Smooth muscle cell of the brain vasculature (primary cell): ENCODE results near the gene SECTM1.

Source experiments
- DNase-seq: peaks from one replicate; pipeline ENCODE4 v3.0.0-alpha.2; 2012; ENCODE audit warnings: low read depth, low spot score

Gene SECTM1

DNA sequence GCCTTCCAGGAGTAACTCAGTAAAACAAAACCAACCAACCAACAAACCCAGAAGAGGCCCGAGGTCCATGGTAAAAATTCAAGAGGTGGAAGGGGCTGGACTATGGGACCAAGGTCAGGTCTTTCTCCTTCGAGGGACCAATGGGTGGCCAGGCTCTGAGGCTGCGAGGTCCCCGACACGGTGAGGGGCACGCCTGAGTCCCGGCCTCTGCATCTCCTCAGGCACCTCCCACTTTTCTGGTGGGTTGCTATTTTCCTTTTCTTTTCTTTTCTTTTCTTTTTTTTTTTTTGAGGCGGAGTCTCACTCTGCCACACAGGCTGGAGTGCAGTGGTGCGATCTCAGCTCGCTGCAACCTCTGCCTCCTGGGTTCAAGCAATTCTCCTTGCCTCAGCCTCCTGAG, 34.1 kb downstream of the SECTM1 start:
- no peak for DNase-seq

DNA sequence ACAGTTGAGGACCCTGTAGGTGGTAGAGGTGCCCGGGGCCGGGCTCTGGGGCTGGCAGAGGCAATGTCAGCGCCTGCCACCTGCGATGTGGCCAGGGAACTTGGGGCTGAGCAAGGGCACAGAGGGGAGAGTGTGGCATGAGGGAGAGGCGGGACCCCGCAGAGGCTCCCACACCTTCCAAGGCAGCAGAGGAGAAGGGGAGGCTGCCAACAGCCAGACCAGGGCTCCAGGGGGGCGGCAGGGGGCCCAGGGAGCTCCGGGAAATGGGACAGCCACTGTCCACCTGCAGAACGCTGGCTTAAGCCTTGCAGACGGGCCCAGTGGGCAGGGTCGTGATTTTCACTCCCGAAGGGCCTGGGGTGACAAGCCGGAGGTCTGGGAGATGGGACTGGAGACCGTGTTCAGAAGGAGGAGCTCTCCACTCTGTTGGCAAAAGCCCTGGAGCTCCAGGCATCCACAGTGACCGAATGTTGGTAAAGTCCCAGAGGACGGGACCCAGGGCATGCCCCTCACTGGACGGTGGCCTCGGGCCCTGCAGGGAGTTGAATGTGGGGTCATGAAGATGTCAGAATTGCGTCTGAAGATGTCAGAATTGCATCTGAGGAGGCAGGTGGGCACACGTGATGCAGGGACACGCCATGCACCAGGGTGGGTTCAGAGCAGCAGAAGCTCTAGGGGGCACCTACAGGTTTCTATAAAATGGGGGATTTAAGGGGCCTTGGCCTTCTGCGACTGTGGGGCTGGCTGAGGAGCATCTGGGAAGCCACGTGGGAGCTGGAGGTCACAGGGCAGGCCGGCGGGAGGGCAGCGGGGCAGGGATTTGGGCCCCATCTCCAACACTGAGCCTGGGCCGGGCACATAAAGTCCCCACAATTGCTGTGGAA, 34.8 kb downstream of the SECTM1 start:
- no peak for DNase-seq

DNA sequence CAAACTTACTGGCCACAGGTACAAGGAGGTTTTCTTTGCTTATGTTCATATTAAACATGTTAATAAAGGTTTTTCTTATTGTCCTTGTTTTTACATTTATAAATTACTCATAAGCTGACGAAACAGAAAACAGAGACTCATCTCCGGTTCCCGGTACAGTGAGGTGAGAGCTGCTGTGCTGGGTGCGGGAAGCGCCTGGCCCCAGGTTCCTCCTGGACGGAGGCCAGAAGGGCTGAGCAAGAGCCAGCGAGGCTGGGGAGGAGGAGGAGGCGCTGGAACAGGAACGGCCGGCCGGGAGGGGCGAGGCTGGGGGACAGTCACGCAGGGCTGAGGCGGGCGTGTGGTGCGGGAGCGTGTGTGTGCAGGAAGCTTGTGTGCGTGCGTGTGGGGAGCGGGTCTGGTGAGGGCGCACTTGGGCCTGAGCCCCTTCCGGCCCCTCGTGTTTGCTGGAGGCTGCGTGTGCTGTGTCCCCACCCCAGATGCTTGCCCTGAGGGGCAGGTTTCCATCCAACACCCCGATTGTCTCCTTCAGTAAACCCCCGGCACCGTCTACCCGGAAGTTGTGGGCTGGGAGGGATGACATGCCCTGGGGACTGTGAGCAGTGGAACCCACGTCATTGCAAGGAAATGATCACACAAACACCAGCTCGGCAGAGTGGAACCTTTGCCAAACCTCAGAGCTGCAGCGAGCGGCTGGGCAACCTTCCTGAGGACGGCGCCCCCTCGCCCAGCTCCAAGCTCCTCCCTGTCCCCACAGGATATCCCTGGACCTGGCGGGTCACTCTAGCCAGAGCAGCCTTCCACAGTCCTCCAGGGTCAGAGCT, 35.6 kb downstream of the SECTM1 start:
- peak; percentile 79 for DNase-seq

DNA sequence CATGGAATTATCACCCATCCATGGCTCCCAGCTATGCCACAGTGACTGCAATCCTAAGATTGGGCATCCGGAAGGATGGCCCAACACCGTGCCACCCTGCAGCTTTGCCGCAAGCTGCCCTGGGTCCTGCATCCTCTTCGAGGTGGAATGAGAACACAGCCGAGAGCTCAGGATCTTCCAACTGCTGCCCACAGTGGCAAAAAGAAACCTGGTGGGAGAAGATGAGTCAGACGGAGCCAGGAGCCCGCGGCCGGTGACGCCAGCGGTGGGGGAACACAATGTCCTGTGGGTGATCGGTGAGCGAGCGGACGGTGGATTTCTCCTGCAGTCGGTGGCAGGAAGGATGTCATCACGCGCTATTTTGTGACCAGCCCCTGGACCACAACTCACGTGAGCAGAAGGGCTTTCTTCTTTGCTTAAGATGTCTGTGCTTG, 36.3 kb downstream of the SECTM1 start:
- DNase-seq, result peak; percentile 79

DNA sequence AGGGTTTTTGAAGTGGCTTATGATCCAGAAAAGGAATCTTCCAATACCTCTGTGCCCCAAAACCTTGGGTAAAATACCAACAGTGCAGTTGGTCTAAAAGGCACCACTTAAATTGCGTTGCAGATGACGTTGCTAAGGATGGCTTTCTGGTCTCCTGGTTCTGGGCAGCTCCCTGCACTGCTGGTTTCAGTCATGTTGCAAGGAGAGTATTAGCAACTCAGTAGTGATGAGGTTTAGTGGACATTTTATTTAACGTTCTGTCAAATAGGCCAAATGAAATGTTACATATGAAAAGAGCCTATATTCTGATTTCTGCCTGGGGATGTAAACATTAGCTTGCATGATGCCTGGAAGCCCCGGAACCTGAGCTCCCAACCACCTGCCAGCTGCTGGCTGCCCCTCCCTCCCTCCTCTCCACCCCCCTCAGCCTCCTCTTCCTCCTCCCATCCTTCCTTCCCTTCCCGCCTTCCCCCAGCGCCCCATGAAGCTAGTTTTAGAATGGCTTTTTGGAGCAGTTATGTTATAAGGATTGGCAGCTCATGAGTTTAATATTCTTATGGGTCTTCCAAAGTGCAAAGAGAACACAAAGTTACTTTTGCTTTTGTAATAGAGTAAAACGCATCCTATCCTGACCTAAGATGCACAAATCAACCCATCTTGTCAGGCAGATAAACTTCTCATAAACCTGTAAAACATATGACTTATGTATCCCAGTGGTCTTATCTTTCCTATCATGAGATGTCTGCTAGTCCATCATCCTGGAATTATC, 36.9 kb downstream of the SECTM1 start:
- DNase-seq, result no peak

DNA sequence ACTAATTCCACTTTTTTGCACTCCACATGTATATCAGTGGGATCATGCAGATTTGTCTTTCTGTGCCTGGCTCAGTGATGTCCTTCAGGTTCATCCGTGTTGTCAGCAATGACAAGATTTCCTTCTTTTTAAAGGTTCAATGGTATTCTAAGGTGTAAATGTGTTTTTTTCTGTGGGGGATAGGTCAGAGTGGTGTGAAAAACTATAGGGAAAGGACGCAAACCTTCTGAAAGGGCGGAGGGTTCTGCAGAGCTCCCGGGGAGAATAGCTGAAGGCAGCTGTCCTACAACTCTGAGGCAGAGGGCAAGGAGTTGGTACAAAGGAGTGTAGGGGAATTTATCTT, 38.1 kb downstream of the SECTM1 start:
- no peak for DNase-seq

DNA sequence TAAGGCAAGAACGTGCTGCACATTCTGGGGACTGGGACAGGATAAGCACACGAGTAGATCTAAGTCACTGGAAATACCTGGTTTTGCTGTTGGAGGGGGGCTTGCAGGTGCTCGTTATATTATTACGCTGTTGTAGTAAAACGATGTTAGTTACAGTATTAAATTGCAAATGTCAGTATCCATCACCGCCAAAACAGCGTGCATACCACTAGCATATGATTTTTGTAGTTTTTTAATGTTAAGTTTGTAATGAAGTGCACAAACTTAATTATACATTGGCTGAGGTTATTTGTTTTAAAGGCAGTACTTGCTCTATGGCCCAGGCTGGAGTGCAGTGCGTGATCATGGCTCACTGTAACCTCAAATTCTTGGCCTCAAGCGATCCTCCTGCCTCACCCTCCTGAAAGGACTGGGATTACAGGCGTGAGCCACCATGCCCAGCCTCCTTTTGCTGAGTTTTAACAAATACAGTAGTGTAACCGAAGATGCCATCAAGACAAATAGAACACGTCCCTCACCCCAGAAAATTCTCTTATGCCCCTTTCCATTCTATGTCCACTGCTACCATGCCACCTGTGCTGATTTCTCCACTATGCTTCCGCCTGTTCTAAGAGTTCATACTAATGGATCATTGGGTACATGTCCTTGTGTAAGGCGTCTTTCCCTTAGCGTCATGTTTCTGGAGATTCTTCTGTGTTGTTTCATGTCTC, 39.3 kb downstream of the SECTM1 start:
- DNase-seq, result no peak

DNA sequence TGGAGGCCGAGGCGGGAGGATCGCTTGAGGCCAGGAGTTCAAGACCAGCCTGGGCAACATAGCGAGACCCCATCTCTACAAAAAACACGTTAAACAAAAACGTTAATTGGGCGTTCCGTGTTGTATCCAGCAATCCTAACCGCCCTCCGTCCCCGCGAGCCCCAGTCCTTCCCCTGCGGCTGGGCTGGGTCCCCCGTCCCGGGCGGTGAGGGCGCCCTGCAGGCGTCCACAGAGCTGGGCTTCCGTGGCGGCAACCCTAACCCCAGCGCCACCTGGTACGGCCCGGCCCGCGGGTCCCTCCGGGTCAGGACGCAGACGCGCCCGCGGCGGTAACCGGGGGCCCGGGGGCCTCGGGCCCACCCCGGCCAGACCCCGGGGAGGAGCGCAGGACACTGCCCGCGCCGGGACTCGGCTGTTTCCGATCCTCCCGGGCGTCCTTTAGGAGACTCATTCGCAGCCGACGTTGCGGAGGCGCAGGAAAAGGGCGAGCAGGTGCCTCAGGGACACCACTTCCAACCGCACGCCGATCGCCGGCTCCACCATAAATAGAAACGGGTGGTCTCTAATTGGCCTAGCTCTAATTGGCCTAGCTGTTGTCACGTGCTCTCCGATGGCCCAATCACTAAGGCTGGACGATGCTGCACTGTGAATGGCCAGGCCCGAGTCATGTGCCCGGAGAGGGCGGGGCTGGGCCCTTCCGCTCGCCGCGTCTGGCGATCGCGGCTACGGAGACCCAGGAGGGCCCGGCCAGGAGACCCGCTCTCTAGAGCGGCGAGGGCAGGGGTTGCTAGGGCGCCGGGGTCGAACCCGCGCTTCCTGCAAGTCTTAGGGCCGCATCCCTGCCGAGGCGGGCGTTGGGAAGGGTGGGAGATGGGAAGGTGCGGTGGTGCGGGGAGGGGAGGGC, 41.1 kb downstream of the SECTM1 start:
- peak; percentile 93 for DNase-seq

DNA sequence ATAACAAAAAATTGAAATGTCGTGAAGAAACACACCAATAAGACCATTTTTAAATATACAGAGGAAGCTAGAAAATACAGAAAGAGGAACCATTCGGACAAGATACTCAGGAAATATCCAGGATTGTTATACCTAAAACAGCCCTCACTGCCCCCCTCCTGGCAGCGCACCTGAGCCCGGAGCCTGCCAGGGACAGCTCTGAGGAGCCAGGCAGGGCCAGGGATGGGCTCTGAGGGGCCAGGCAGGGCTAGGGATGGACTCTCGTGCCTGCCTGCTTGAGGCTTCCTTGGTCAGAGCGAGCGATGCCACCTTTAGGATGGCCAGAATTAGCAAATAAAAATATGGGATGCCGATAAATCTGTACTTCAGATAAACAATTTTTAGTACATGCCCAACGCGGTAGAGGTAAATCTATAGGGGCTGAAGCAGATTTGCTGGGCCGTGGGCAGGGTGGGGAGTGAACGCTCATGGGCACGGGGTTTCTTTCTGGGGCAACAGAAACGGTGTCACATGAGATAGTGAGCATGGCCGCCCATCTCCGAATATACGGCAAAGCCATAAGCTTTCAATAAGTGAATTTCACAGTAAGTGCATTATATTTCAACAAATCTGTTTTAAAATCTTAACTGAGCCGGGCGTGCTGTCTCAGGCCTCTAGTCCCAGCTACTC, 41.9 kb downstream of the SECTM1 start:
- DNase-seq, result no peak

DNA sequence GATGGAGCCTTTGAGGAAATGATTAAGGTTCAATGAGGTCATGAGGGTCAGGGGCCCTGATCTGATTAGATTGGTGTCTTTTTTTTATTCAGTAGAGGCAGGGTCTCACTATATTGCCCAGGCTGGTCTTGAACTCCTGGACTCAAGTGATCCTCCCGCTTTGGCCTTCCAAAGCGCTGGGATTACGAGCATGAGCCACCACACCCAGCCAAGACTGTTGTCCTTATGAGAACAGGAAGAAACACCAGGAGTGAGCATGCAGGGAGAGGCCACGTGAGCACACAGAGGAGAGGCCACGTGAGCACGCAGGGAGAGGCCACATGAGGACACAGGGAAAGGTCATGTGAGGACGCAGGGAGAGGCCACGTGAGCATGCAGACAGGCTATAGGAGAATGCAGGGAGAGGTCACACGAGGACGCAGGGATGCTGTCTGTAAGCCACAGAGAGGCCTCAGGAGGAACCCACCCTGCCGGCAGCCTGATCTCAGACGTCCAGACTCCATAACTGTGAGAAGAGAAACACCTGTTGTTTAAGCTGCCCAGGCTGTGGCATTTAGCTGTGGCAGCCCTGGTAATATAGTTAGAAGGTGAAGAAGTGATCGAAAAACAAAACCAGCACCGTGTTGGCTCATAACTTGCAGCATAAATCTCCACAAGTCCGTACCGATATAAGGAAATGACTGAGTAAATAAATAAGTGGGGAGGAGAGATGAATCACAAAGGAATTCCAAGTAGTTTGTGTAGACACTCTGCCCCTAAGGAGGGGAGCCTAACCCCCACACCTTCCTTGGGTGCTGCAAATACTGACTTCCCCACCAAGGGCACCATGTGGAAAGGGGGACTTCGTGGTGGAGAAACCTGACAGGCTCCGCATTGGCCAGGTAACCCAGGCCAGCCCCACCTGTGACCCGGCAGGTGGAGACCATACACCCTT, 45.4 kb downstream of the SECTM1 start:
- DNase-seq, result peak; percentile 85

DNA sequence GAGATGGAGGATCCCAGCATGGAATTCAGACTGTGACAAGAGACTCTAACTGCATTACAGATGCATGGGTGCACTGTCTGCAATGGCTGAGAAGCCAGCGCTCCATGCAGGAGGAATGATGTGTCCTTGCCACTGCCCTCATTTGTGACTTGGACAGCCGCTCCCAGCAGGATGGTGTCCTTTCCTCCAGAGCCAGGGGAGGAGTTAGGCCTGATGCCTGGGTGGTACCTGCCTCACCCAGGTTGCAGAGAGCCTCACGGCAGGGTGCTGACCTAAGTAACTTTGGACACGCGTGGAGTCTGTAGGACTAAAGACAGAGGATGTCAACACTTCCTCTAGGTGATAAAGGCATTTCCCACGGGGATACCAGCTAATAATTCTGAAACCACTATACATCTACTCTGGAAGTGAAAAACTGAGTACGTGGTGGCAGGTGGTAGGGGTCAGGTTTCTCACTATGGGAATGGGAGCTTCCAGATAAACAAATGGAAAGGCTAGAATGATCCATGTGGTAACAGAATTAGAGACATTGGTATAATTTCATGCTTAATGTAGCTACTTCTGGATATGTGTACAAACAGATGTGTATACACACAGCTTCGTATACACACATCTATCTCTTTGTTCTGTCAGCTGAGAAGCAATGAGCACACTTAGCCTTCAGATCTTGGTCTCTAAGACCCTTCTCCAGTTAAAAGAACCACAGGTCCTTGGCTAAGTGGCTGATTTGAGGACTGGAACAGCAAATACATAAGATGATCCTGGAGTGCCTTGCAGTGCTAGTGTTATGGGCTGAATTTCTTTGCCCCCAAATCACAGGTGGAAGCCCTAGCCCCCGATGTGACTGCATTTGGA, 46.3 kb downstream of the SECTM1 start:
- no peak for DNase-seq

DNA sequence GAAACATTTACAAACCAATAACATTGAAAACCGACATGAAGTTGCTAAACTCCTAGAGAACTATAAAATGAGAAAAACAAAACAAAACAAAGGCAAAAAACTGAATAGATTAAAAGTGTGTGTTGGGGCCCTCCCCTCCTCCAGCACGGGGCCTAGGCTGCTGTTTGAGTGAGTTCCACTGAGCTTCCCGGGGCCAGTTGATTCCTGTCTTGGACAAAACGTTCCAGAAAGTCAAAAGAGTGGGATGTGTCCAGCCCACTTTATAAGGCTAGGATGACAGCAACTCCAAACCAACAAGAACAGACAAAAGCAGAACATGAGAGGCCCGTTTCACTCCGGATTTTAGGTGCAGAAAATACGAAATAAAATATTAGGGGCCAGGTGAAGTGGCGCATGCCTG, 48.4 kb downstream of the SECTM1 start:
- DNase-seq, result no peak

DNA sequence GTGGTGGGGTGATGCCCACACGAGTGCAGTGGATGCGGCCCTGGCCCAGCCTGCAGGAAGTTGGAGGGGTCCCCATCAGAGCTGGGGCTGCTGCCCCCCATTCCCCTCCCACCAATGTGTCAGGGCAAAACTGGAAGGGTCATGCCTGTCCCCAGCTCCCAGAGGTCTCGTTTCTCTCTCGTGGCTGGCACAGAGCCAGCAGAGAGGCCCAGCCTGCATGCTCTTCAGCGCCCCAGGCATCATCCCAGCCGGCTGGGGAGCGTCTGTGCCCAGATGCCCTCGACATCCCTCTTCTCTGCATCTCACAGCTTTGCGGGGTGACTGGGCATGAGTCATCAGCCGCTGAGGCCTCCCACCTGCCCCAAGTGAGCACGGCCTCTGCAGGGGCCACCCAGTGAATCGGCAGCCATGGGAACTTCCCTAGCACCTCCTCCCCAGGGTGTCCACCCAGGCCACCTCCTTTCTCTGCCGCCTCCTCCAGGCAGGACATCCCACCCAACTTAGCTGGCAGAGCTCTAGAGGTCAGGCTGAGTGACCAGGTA, 50.3 kb downstream of the SECTM1 start:
- no peak for DNase-seq

DNA sequence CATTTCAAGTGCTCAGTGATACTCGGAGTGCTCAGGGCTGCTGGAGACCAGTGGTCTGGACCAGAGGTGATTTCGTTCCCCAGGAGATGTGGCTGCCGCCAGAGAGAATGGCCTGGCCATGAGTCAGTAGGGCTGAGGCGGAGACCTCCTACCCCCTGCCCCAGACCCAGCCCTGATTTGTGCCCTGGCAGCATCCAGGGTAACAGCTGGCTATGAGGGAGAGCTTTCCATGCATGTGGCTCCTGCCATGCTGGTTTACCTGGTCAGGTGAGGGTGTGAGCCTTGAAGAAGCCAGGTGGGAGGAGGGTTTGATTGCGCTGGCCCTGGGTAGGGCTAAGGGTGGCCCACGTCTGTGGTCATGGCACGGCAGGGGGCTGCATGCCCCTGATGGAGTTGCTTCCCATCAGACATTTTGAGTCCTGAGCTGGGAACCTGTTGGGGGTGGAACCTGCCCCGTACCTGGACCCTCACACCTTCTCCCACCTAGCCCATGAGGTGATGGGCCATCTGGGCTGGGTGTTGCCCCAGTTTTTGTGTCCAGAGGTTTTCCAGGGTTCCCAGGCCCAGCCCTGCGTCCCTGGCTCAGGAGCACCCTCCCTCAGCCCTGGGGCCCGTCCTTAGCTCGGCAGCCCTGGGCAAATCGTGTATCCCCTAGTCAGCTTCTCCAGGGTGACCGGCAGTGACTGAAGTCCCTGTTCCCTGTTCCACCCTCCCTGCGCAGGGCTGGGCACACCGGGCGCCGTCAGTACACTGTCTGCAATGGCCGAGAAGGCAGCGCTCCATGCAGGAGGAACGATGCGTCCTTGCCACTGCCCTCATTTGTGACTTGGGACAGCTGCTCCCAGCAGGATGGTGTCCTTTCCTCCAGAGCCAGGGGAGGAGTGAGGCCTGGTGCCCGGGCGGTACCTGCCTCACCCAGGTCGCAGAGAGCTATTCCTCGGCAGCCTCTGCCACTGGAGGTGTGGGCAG, 51.0 kb downstream of the SECTM1 start:
- no peak for DNase-seq

DNA sequence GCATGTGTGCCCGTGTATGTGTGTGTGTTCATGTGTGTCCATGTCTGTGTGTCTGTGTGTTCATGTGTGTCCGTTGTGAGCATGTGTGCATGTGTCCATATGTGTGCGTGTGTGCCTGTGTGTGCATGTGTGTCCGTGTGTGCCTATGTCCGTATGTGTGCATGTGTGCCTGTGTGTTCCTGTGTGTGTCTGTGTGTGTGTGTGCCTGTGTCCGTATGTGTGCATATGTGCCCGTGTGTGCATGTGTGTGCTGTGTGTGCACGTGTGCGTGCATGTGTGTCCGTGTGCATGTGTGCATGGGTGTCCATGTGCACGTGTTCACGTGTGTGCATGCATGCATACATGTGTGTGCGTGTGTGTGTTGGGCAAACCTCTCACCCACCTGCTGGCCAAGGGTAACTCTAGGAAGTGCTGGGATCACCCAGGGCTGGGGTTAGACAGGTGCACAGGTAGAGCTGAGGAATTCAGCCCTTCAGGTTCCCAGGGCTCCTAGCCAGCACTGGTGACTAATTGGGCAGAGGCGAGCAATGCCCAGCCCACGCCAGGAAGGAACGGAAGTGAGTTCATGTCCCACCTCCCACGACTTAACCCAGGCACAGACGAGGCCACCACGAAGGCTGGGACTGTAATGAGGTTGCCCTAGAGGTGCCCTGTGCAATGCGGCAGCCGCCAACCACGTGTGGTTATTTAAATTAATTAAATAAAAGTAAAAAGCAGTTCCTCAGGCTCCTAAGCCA, 51.9 kb downstream of the SECTM1 start:
- DNase-seq, result no peak

DNA sequence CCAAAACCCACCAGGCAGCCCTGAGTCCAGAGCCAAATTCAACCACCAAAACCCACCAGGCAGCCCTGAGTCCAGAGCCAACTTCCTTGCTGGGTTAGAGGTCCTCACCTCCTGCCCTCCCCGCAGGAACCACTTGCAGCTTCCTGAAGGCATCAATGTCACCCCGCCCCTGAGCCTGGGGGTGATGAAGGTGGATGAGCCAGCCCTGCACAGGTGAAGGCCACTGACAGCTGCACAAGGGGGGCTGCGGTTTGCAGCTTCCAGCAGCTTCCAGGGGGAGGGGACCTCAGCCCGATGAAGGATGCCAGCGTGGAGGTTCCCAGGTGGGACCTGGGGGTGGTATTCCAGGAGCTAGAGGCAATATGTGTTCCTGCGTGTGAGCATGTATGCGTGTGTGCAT, 52.5 kb downstream of the SECTM1 start:
- DNase-seq, result no peak
